Uterus (tissue), 2 donors: ENCODE data around the gene TMEM72.

Experiments
- POLR2A ChIP-seq, 2 donors: fragments of 450-650 bp; IDR thresholded peaks; one replicate each; pipeline ENCODE4 v1.6.1; 2016; ENCODE audit warnings: antibody characterized with exemption in 2 of 2, mild to moderate bottlenecking in 1 of 2, moderate library complexity in 1 of 2
- TF ChIP-seq, protein P1 (sequence below), 4 experiments: fragments of 200-600 bp in 2 of 4; fragments of 450-650 bp in 2 of 4; sonication (generic) in 2 of 4; IDR thresholded peaks; one replicate each; pipeline ENCODE4 v1.5.1; 2016 to 2019; ENCODE audit warnings: antibody characterized with exemption in 4 of 4, mild to moderate bottlenecking in 2 of 4, moderate library complexity in 1 of 4

DNA sequence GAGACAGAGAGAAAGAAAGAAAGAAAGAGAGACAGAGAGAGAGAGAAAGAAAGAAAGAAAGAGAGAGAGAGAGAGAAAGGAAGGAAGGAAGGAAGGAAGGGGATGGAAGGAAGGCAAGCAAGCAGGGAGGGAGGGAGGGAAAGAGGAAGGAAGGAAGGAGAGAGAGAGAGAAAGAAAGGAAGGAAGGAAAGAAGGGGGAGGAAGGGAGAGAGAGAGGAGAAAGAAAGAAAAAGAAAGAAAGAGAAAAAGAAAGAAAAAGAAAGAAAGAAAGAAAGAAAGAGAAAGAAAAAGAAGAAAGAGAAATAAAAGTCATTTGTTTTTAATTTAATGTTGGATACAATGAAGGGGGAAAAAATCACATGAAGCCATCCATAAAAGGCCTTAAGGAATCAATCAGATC, 43.8 kb downstream of the TMEM72 start:
- no peak for TF ChIP-seq POLR2A (IDR thresholded peaks at IDR 0.05)
- TF ChIP-seq, protein P1, sequence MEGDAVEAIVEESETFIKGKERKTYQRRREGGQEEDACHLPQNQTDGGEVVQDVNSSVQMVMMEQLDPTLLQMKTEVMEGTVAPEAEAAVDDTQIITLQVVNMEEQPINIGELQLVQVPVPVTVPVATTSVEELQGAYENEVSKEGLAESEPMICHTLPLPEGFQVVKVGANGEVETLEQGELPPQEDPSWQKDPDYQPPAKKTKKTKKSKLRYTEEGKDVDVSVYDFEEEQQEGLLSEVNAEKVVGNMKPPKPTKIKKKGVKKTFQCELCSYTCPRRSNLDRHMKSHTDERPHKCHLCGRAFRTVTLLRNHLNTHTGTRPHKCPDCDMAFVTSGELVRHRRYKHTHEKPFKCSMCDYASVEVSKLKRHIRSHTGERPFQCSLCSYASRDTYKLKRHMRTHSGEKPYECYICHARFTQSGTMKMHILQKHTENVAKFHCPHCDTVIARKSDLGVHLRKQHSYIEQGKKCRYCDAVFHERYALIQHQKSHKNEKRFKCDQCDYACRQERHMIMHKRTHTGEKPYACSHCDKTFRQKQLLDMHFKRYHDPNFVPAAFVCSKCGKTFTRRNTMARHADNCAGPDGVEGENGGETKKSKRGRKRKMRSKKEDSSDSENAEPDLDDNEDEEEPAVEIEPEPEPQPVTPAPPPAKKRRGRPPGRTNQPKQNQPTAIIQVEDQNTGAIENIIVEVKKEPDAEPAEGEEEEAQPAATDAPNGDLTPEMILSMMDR (IDR thresholded peaks at IDR 0.05), result no peak
